OCI-LY3 (cell line): ENCODE data around the gene EPX.

Experiments
- EZH2phosphoT487 ChIP-seq: fragments of 200-600 bp; shearing (Covaris generic); IDR thresholded peaks from 2 replicates; pipeline ENCODE4 v1.6.1; 2018; ENCODE audit warnings: antibody characterized with exemption, mixed run types, low read depth
- TF ChIP-seq, protein P1 (sequence below): fragments of 200-600, 300-600 bp; sonication (generic); IDR thresholded peaks from 2 replicates; pipeline ENCODE4 v1.5.1; 2014; ENCODE audit warnings: antibody characterized with exemption, low read length, low read depth

DNA sequence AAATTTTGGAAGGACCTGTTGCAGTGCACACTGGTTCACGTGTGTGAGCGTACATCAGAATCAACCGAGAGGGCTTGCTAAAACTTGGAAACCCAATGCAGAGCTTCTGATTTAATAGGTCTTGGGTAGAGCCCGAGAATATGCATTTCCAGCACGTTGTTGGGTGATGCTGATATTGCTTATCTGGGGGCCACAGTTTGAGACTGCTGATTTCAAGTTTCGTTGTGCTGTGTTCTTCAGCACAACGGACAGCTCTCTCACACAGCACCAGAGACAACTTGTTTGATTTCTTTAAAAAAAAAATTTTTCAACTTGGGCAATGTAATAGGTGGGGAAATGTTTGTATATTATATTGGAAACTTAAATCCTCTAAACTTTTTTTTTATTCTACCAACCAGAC is 16.3 kb upstream of the EPX start:
- TF ChIP-seq, protein P1, sequence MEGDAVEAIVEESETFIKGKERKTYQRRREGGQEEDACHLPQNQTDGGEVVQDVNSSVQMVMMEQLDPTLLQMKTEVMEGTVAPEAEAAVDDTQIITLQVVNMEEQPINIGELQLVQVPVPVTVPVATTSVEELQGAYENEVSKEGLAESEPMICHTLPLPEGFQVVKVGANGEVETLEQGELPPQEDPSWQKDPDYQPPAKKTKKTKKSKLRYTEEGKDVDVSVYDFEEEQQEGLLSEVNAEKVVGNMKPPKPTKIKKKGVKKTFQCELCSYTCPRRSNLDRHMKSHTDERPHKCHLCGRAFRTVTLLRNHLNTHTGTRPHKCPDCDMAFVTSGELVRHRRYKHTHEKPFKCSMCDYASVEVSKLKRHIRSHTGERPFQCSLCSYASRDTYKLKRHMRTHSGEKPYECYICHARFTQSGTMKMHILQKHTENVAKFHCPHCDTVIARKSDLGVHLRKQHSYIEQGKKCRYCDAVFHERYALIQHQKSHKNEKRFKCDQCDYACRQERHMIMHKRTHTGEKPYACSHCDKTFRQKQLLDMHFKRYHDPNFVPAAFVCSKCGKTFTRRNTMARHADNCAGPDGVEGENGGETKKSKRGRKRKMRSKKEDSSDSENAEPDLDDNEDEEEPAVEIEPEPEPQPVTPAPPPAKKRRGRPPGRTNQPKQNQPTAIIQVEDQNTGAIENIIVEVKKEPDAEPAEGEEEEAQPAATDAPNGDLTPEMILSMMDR: no peak
- TF ChIP-seq EZH2phosphoT487: no peak
